IgD-negative memory B cell (primary cell): ENCODE results near the gene CNNM2. TPM values are rescaled to one million over a fixed set of nuclear protein-coding genes. Genes with fewer than 3 reads are reported as not detected.

ENCODE experiments used
- H3K27ac Mint-ChIP-seq, 3 donors: one replicate each; pipeline ENCODE4 v1.8.0; 2020 to 2022; ENCODE audit warnings: mild to moderate bottlenecking in 3 of 3, mixed read lengths in 3 of 3, moderate library complexity in 1 of 3
- H3K27me3 Mint-ChIP-seq: one replicate; pipeline ENCODE4 v1.8.0; 2021; ENCODE audit warnings: mixed read lengths
- H3K36me3 Mint-ChIP-seq: one replicate; pipeline ENCODE4 v1.8.0; 2020; ENCODE audit warnings: mild to moderate bottlenecking, mixed read lengths
- H3K4me1 Mint-ChIP-seq, 3 donors: one replicate each; pipeline ENCODE4 v1.8.0; 2020 to 2022; ENCODE audit warnings: mixed read lengths in 3 of 3, mild to moderate bottlenecking in 1 of 3
- H3K4me3 Mint-ChIP-seq, 4 donors: one replicate each; pipeline ENCODE4 v1.8.0; 2020 to 2022; ENCODE audit warnings: mild to moderate bottlenecking in 4 of 4, mixed read lengths in 4 of 4, moderate library complexity in 3 of 4
- H3K9me3 Mint-ChIP-seq, 3 donors: one replicate each; pipeline ENCODE4 v1.8.0; 2020 to 2021; ENCODE audit warnings: mixed read lengths in 3 of 3, mild to moderate bottlenecking in 1 of 3
- polyA plus RNA-seq: library from polyadenylated mRNA; unstranded; fragments of 300-500 nt; fragmentation: Illumina TruSeq; gene quantifications from one replicate; pipeline ENCODE4 v1.2.3, GENCODE V29; 2021

The CNNM2 gene
- polyA plus RNA-seq, 1 donor from 2014 or later: 7.9 TPM

GRCh38 chr10:103102195-103102594 lies 184.1 kb downstream of the CNNM2 start:
- no peak overlapping the region for H3K4me3 Mint-ChIP-seq
- no peaks in the 10 kb centered on the region for H3K27me3 Mint-ChIP-seq
- H3K36me3 Mint-ChIP-seq: peaks cover 7% of the 10 kb centered on the region

GRCh38 chr10:103103989-103104388 lies 185.9 kb downstream of the CNNM2 start:
- Mint-ChIP-seq H3K9me3 (no peaks in the 10 kb centered on the region), H3K4me1 (peaks cover 0 to under 1% (median under 1%) of the 10 kb centered on the region in 3 donors), H3K27me3 (no peaks in the 10 kb centered on the region), H3K4me3 (no peak overlapping the region), H3K36me3 (peaks cover 7% of the 10 kb centered on the region), H3K27ac (no peak overlapping the region)

More at GRCh38 chr10:103102195-103102594, 184.1 kb downstream of the CNNM2 start:
- peak overlapping the region in 1 of 3 donors; percentile 6 for H3K27ac Mint-ChIP-seq
- H3K4me1 Mint-ChIP-seq: no peaks in the 10 kb centered on the region
- no peaks in the 10 kb centered on the region for H3K9me3 Mint-ChIP-seq

GRCh38 chr10:103104721-103105120 lies 186.6 kb downstream of the CNNM2 start:
- Mint-ChIP-seq H3K9me3 (no peaks in the 10 kb centered on the region), H3K4me3 (no peak overlapping the region), H3K36me3 (peaks cover 7% of the 10 kb centered on the region), H3K27me3 (no peaks in the 10 kb centered on the region), H3K27ac (no peak overlapping the region), H3K4me1 (peaks cover 0 to 7% (median 3%) of the 10 kb centered on the region in 3 donors)

- peaks cover 7% of the 10 kb centered on the region for H3K36me3 Mint-ChIP-seq
- no peak overlapping the region for H3K27ac Mint-ChIP-seq
- peak overlapping the region in 1 of 4 donors; percentile 14 for H3K4me3 Mint-ChIP-seq
- no peaks in the 10 kb centered on the region for H3K27me3 Mint-ChIP-seq
- peaks cover 0 to 7% (median 3%) of the 10 kb centered on the region in 3 donors for H3K4me1 Mint-ChIP-seq
- no peaks in the 10 kb centered on the region for H3K9me3 Mint-ChIP-seq
These were observed 187.4 kb downstream of the CNNM2 start for GRCh38 chr10:103105462-103105861.

GRCh38 chr10:103106539-103106938 lies 188.4 kb downstream of the CNNM2 start:
- peak overlapping the region in 1 of 3 donors; percentile 36 for H3K27ac Mint-ChIP-seq
- H3K9me3 Mint-ChIP-seq: no peaks in the 10 kb centered on the region
- no peaks in the 10 kb centered on the region for H3K27me3 Mint-ChIP-seq
- H3K36me3 Mint-ChIP-seq: peaks cover 7% of the 10 kb centered on the region
- no peak overlapping the region for H3K4me3 Mint-ChIP-seq
- peaks cover 0 to 12% (median 3%) of the 10 kb centered on the region in 3 donors for H3K4me1 Mint-ChIP-seq

GRCh38 chr10:103109821-103110220 lies 191.7 kb downstream of the CNNM2 start:
- H3K27me3 Mint-ChIP-seq: no peaks in the 10 kb centered on the region
- H3K36me3 Mint-ChIP-seq: peaks cover 3% of the 10 kb centered on the region
- no peak overlapping the region for H3K27ac Mint-ChIP-seq
- H3K4me3 Mint-ChIP-seq: no peak overlapping the region
- peaks cover 0 to 17% (median 3%) of the 10 kb centered on the region in 3 donors for H3K4me1 Mint-ChIP-seq
- H3K9me3 Mint-ChIP-seq: no peaks in the 10 kb centered on the region

GRCh38 chr10:103110407-103110806 lies 192.3 kb downstream of the CNNM2 start:
- no peaks in the 10 kb centered on the region for H3K9me3 Mint-ChIP-seq
- peaks cover 5% of the 10 kb centered on the region for H3K36me3 Mint-ChIP-seq
- no peaks in the 10 kb centered on the region for H3K27me3 Mint-ChIP-seq
- peaks cover 1 to 17% (median 3%) of the 10 kb centered on the region in 3 donors for H3K4me1 Mint-ChIP-seq
- no peak overlapping the region for H3K27ac Mint-ChIP-seq
- H3K4me3 Mint-ChIP-seq: no peak overlapping the region

- no peaks in the 10 kb centered on the region for H3K27me3 Mint-ChIP-seq
- H3K36me3 Mint-ChIP-seq: peaks cover 4% of the 10 kb centered on the region
- H3K4me1 Mint-ChIP-seq: peaks cover 1 to 17% (median 3%) of the 10 kb centered on the region in 3 donors
- no peak overlapping the region for H3K27ac Mint-ChIP-seq
- H3K4me3 Mint-ChIP-seq: peak overlapping the region in 2 of 4 donors; percentile 3 to 21
- no peaks in the 10 kb centered on the region for H3K9me3 Mint-ChIP-seq
These were observed 193.2 kb downstream of the CNNM2 start for GRCh38 chr10:103111031-103111917.

GRCh38 chr10:103111918-103112877 lies 194.1 kb downstream of the CNNM2 start:
- Mint-ChIP-seq H3K27me3 (no peaks in the 10 kb centered on the region), H3K4me3 (peak overlapping the region in 1 of 4 donors; percentile 3), H3K9me3 (no peaks in the 10 kb centered on the region), H3K4me1 (peaks cover 1 to 17% (median 3%) of the 10 kb centered on the region in 3 donors), H3K36me3 (peaks cover 2% of the 10 kb centered on the region), H3K27ac (no peak overlapping the region)

- Mint-ChIP-seq H3K36me3 (peaks cover 2% of the 10 kb centered on the region), H3K27ac (peak overlapping the region in 1 of 3 donors; percentile 3), H3K27me3 (no peaks in the 10 kb centered on the region), H3K9me3 (no peaks in the 10 kb centered on the region), H3K4me1 (peaks cover 0 to 10% (median 1%) of the 10 kb centered on the region in 3 donors), H3K4me3 (no peak overlapping the region)
These were observed 196.8 kb downstream of the CNNM2 start for GRCh38 chr10:103114876-103115275.

- H3K9me3 Mint-ChIP-seq: no peaks in the 10 kb centered on the region
- no peak overlapping the region for H3K4me3 Mint-ChIP-seq
- H3K4me1 Mint-ChIP-seq: peaks cover 0 to 6% (median 2%) of the 10 kb centered on the region in 3 donors
- H3K27me3 Mint-ChIP-seq: no peaks in the 10 kb centered on the region
- no peak overlapping the region for H3K27ac Mint-ChIP-seq
- H3K36me3 Mint-ChIP-seq: peaks cover 2% of the 10 kb centered on the region
These were observed 199.2 kb downstream of the CNNM2 start for GRCh38 chr10:103117247-103117646.

GRCh38 chr10:103120546-103120945 lies 202.5 kb downstream of the CNNM2 start:
- Mint-ChIP-seq H3K9me3 (no peaks in the 10 kb centered on the region), H3K36me3 (no peaks in the 10 kb centered on the region), H3K4me3 (no peak overlapping the region), H3K27ac (no peak overlapping the region), H3K4me1 (peaks cover 0 to 4% (median 0%) of the 10 kb centered on the region in 3 donors), H3K27me3 (no peaks in the 10 kb centered on the region)

GRCh38 chr10:103120977-103121735 lies 203.1 kb downstream of the CNNM2 start:
- H3K27me3 Mint-ChIP-seq: no peaks in the 10 kb centered on the region
- H3K27ac Mint-ChIP-seq: no peak overlapping the region
- peaks cover 2% of the 10 kb centered on the region for H3K36me3 Mint-ChIP-seq
- H3K4me3 Mint-ChIP-seq: no peak overlapping the region
- peaks cover 3 to 8% (median 5%) of the 10 kb centered on the region in 3 donors for H3K4me1 Mint-ChIP-seq
- no peaks in the 10 kb centered on the region for H3K9me3 Mint-ChIP-seq

- H3K4me1 Mint-ChIP-seq: peaks cover 5 to 15% (median 10%) of the 10 kb centered on the region in 3 donors
- no peak overlapping the region for H3K4me3 Mint-ChIP-seq
- no peaks in the 10 kb centered on the region for H3K27me3 Mint-ChIP-seq
- H3K27ac Mint-ChIP-seq: no peak overlapping the region
- H3K36me3 Mint-ChIP-seq: peaks cover 2% of the 10 kb centered on the region
- no peaks in the 10 kb centered on the region for H3K9me3 Mint-ChIP-seq
These were observed 205.4 kb downstream of the CNNM2 start for GRCh38 chr10:103123282-103124024.
